ENCODE measurements around the gene CETN1.
A peak's percentile ranks its signal among the peaks of the same experiment; 100 is the strongest.

Gene CETN1

GRCh38 chr18:577643-578375 lies 2.4 kb upstream of the CETN1 start:
- DNase-seq, result no peak

GRCh38 chr18:579238-579637 lies 942 bp upstream of the CETN1 start:
- no peak for DNase-seq

- DNase-seq, result no peak
Measured at GRCh38 chr18:581096-581495, 916 bp downstream of the CETN1 start.

GRCh38 chr18:582465-582864 lies 2.3 kb downstream of the CETN1 start:
- no peak for DNase-seq

- DNase-seq, result no peak
Measured at GRCh38 chr18:595068-595467, 14.9 kb downstream of the CETN1 start.

- no peak for DNase-seq
Measured at GRCh38 chr18:595571-595970, 15.4 kb downstream of the CETN1 start.

- DNase-seq, result no peak
Measured at GRCh38 chr18:596288-596881, 16.2 kb downstream of the CETN1 start.

- no peak for DNase-seq
Measured at GRCh38 chr18:598124-598589, 18.0 kb downstream of the CETN1 start.

- DNase-seq, result no peak
Measured at GRCh38 chr18:600107-600506, 19.9 kb downstream of the CETN1 start.

- DNase-seq, result no peak
Measured at GRCh38 chr18:604771-605170, 24.6 kb downstream of the CETN1 start.

- DNase-seq, result no peak
Measured at GRCh38 chr18:607930-608329, 27.8 kb downstream of the CETN1 start.

GRCh38 chr18:610214-610928 lies 30.2 kb downstream of the CETN1 start:
- DNase-seq, result no peak

- DNase-seq, result no peak
Measured at GRCh38 chr18:612156-612555, 32.0 kb downstream of the CETN1 start.

GRCh38 chr18:614193-614592 lies 34.0 kb downstream of the CETN1 start:
- DNase-seq, result no peak

- DNase-seq, result no peak
Measured at GRCh38 chr18:615092-615521, 34.9 kb downstream of the CETN1 start.

GRCh38 chr18:615773-616172 lies 35.6 kb downstream of the CETN1 start:
- DNase-seq, result no peak

GRCh38 chr18:616380-616995 lies 36.3 kb downstream of the CETN1 start:
- peak; percentile 24 for DNase-seq

- DNase-seq, result no peak
Measured at GRCh38 chr18:617970-618504, 37.9 kb downstream of the CETN1 start.

- no peak for DNase-seq
Measured at GRCh38 chr18:618618-619017, 38.4 kb downstream of the CETN1 start.

- no peak for DNase-seq
Measured at GRCh38 chr18:621291-622043, 41.3 kb downstream of the CETN1 start.

GRCh38 chr18:622289-622688 lies 42.1 kb downstream of the CETN1 start:
- no peak for DNase-seq
